B cell (primary cell): ENCODE data around the gene CCL25. TPM values are rescaled to one million over a fixed set of nuclear protein-coding genes. Genes with fewer than 3 reads are reported as not detected.

Source experiments
- ATAC-seq: fragments of 200-7000 bp; cut with Tn5 transposase; one replicate; pipeline ENCODE4 v1.10.0; 2021; ENCODE audit warnings: low read depth, mild to moderate bottlenecking, moderate number of reproducible peaks, moderate library complexity
- CTCF ChIA-PET: fragments of 350-600 bp; sonication (Branson Sonifier 250); formaldehyde crosslinking; loops from one replicate; lab custom pipeline; 2021; ENCODE audit warnings: antibody characterized with exemption, inconsistent platforms; lab: Charles Lee
- POLR2A ChIA-PET: fragments of 350-600 bp; sonication (Branson Sonifier 250); formaldehyde crosslinking; loops from one replicate; lab custom pipeline; 2021; ENCODE audit warnings: antibody characterized with exemption; lab: Charles Lee
- DNase-seq: peaks from one replicate; pipeline ENCODE4 v3.0.0; 2013
- H2AFZ ChIP-seq: 2 replicates; pipeline ENCODE4 v1.6.1; 2012; ENCODE audit warnings: mild to moderate bottlenecking, low read depth, low read length; ENCODE audit not compliant: insufficient read depth, poor library complexity, severe bottlenecking
- H3K27ac ChIP-seq, 2 donors: 1 replicate in 1 of 2; 2 replicates in 1 of 2; pipeline ENCODE4 v1.5.1; 2012 to 2013; ENCODE audit warnings: low read length in 2 of 2, mild to moderate bottlenecking in 2 of 2, moderate library complexity in 1 of 2
- H3K27me3 ChIP-seq, 4 experiments: fragments of 200-600 bp in 1 of 4; sonication (generic) in 1 of 4; replicated peaks in 1 of 4; 1 replicate in 2 of 4; 2 replicates in 2 of 4; pipeline versions ENCODE4 v1.6.1 to v1.7.0; 2013 to 2016; ENCODE audit warnings: low read length in 3 of 4, mild to moderate bottlenecking in 2 of 4, mixed read lengths in 1 of 4, moderate library complexity in 1 of 4; ENCODE audit not compliant: insufficient read depth in 4 of 4, control insufficient read depth in 3 of 4; ENCODE audit errors: control extremely low read depth in 1 of 4
- H3K36me3 ChIP-seq, 2 experiments: replicated peaks in 1 of 2; 1 replicate in 1 of 2; 2 replicates in 1 of 2; pipeline versions ENCODE4 v1.6.1 to v1.7.1; 2013; ENCODE audit warnings: low read length in 1 of 2; ENCODE audit not compliant: insufficient read depth in 2 of 2, control insufficient read depth in 1 of 2; ENCODE audit errors: control extremely low read depth in 1 of 2, extremely low read depth in 1 of 2
- H3K4me1 ChIP-seq, 2 donors: fragments of 200-600 bp in 1 of 2; sonication (generic) in 1 of 2; 1 replicate in 1 of 2; 2 replicates in 1 of 2; pipeline versions ENCODE4 v1.5.1 to v1.6.1; 2013 to 2017; ENCODE audit warnings: low read length in 2 of 2; ENCODE audit not compliant: control insufficient read depth in 2 of 2, insufficient read depth in 2 of 2
- H3K4me2 ChIP-seq: replicated peaks from 2 replicates; pipeline ENCODE3; 2012; ENCODE audit warnings: mild to moderate bottlenecking, low read depth, low read length; ENCODE audit not compliant: poor library complexity, severe bottlenecking
- H3K4me3 ChIP-seq, 5 experiments: fragments of 200-600 bp in 1 of 5; sonication (generic) in 1 of 5; 1 replicate in 3 of 5; 2 replicates in 2 of 5; pipeline versions ENCODE4 v1.5.1 to v1.7.0; 2011 to 2016; ENCODE audit warnings: low read length in 4 of 5, mild to moderate bottlenecking in 4 of 5, low read depth in 2 of 5, control low read depth in 1 of 5, moderate library complexity in 1 of 5; ENCODE audit not compliant: insufficient read depth in 1 of 5; ENCODE audit errors: control extremely low read depth in 1 of 5, extremely low read depth in 1 of 5
- H3K79me2 ChIP-seq: fragments of 200-600 bp; sonication (generic); one replicate; pipeline ENCODE4 v1.6.0; 2016; ENCODE audit warnings: low read length; ENCODE audit not compliant: control insufficient read depth, insufficient read depth
- H3K9ac ChIP-seq: fragments of 200-600 bp; sonication (generic); 2 replicates; pipeline ENCODE4 v1.6.1; 2017; ENCODE audit warnings: mild to moderate bottlenecking, low read length, moderate library complexity
- H3K9me3 ChIP-seq, 3 donors: one replicate each; pipeline versions ENCODE4 v1.6.1 to v1.7.1; 2013; ENCODE audit warnings: low read length in 2 of 3; ENCODE audit not compliant: control insufficient read depth in 2 of 3, insufficient read depth in 1 of 3; ENCODE audit errors: control extremely low read depth in 1 of 3
- H4K20me1 ChIP-seq: 2 replicates; pipeline ENCODE4 v1.6.0; 2012; ENCODE audit warnings: mild to moderate bottlenecking, low read length; ENCODE audit not compliant: insufficient read depth, control insufficient read depth, poor library complexity, severe bottlenecking
- H3K27ac Mint-ChIP-seq: one replicate; pipeline ENCODE4 v1.8.0; 2021; ENCODE audit warnings: mixed read lengths
- H3K27me3 Mint-ChIP-seq: one replicate; pipeline ENCODE4 v1.8.0; 2021; ENCODE audit warnings: mixed read lengths
- H3K4me1 Mint-ChIP-seq: one replicate; pipeline ENCODE4 v1.8.0; 2021; ENCODE audit warnings: mixed read lengths
- H3K4me3 Mint-ChIP-seq: one replicate; pipeline ENCODE4 v1.8.0; 2021; ENCODE audit warnings: mixed read lengths
- H3K9me3 Mint-ChIP-seq: one replicate; pipeline ENCODE4 v1.8.0; 2022; ENCODE audit warnings: mixed read lengths; ENCODE audit not compliant: insufficient read depth
- CTCF ChIP-seq: fragments of 200-600 bp; IDR thresholded peaks from one replicate; pipeline ENCODE4 v1.8.0; 2022; ENCODE audit warnings: antibody characterized with exemption, mild to moderate bottlenecking
- EZH2 ChIP-seq: IDR thresholded peaks from 2 replicates; pipeline ENCODE4 v1.6.1; 2012; ENCODE audit warnings: borderline replicate concordance, low read depth, mild to moderate bottlenecking, moderate library complexity, low read length; ENCODE audit not compliant: insufficient read depth, poor library complexity, severe bottlenecking
- WGBS: methylation state at CpG from one replicate; pipeline ENCODE4 v1.1.5; 2013; ENCODE audit warnings: missing lambda C conversion rate; ENCODE audit not compliant: insufficient coverage; 5-methylcytosine and 5-hydroxymethylcytosine counted together
- intact Hi-C: fragments of 100-400 bp; cut with micrococcal nuclease; formaldehyde crosslinking; loops from one replicate; pipeline ENCODE4 v1.10.0; 2022
- polyA plus RNA-seq: library from polyadenylated mRNA; depleted of rRNA; stranded (reverse); fragments of >200 nt; gene quantifications from 2 replicates; pipeline ENCODE4 v1.2.3, GENCODE V29; 2012
- total RNA-seq, 2 donors: library from RNA; stranded (reverse); fragments of 120-200 nt in 1 of 2; gene quantifications; 1 replicate in 1 of 2; 2 replicates in 1 of 2; pipeline versions ENCODE4 v1.2.3 to v1.2.4, GENCODE V29; 2013 to 2022

CCL25 gene
- total and polyA plus RNA-seq, 2 donors (not counting 1 experiment from before 2014, with no cell fraction given), result 0.28 TPM; not detected in 1

GRCh38 chr19:8069096-8069973 is 16.8 kb downstream of the CCL25 start:
- 88% methylated on average over 12 of the region's 13 CpGs for WGBS
- Histone ChIP-seq H4K20me1 (no peaks in the 10 kb centered on the region), H3K27ac (no peak overlapping the region), H3K36me3 (no peaks in the 10 kb centered on the region), H3K4me1 (no peaks in the 10 kb centered on the region), H2AFZ (no peak overlapping the region), H3K79me2 (no peaks in the 10 kb centered on the region), H3K27me3 (peaks cover 0 to 9% (median 0%) of the 10 kb centered on the region in 4 experiments), H3K9ac (no peak overlapping the region), H3K4me3 (no peak overlapping the region), H3K9me3 (peaks cover 2 to 52% (median 18%) of the 10 kb centered on the region in 3 donors), H3K4me2 (no peak overlapping the region)
- no peak overlapping the region for H3K4me3 Mint-ChIP-seq
- TF ChIP-seq EZH2 (no peak), CTCF (peak; percentile 54)
- POLR2A ChIA-PET, result interaction anchor here (0.6 kb wide), 1 partner anchor 520 kb away, joined by 4 read pairs; no protein-coding TSS in a partner anchor
- intact Hi-C loops, result no loop called here
- DNase-seq (no peak), ATAC-seq (no peak)
- peaks cover 6% of the 10 kb centered on the region for H3K9me3 Mint-ChIP-seq
- no peak overlapping the region for H3K27ac Mint-ChIP-seq
- CTCF ChIA-PET, result no interaction called here
- H3K4me1 Mint-ChIP-seq, result no peaks in the 10 kb centered on the region
- peaks cover 10% of the 10 kb centered on the region for H3K27me3 Mint-ChIP-seq

GRCh38 chr19:8071912-8072311 is 19.4 kb downstream of the CCL25 start:
- no peak for DNase-seq
- no peak overlapping the region for H3K9ac ChIP-seq
- Mint-ChIP-seq H3K4me1 (no peaks in the 10 kb centered on the region), H3K27me3 (peaks cover 12% of the 10 kb centered on the region), H3K4me3 (no peak overlapping the region), H3K9me3 (peaks cover 9% of the 10 kb centered on the region), H3K27ac (no peak overlapping the region)
- no peaks in the 10 kb centered on the region for H3K36me3 ChIP-seq
- H4K20me1 ChIP-seq, result no peaks in the 10 kb centered on the region
- H3K27me3 ChIP-seq, result peaks cover 0 to 9% (median 0%) of the 10 kb centered on the region in 4 experiments
- H2AFZ ChIP-seq, result no peak overlapping the region
- POLR2A ChIA-PET, result no interaction called here
- ATAC-seq, result no peak
- no peak overlapping the region for H3K4me2 ChIP-seq
- CTCF ChIA-PET, result interaction anchor here (0.5 kb wide), 1 partner anchor 192 kb away, joined by 3 read pairs; no protein-coding TSS in a partner anchor
- intact Hi-C loops, result no loop called here
- no peaks in the 10 kb centered on the region for H3K4me1 ChIP-seq
- TF ChIP-seq EZH2, result no peak
- no peak for TF ChIP-seq CTCF
- no peak overlapping the region for H3K4me3 ChIP-seq
- H3K79me2 ChIP-seq, result no peaks in the 10 kb centered on the region
- peaks cover 2 to 62% (median 18%) of the 10 kb centered on the region in 3 donors for H3K9me3 ChIP-seq
- no peak overlapping the region for H3K27ac ChIP-seq
- 90% methylated on average over 12 of the region's 15 CpGs for WGBS
